ENCODE results near the gene FOSL1.

Gene FOSL1

DNA sequence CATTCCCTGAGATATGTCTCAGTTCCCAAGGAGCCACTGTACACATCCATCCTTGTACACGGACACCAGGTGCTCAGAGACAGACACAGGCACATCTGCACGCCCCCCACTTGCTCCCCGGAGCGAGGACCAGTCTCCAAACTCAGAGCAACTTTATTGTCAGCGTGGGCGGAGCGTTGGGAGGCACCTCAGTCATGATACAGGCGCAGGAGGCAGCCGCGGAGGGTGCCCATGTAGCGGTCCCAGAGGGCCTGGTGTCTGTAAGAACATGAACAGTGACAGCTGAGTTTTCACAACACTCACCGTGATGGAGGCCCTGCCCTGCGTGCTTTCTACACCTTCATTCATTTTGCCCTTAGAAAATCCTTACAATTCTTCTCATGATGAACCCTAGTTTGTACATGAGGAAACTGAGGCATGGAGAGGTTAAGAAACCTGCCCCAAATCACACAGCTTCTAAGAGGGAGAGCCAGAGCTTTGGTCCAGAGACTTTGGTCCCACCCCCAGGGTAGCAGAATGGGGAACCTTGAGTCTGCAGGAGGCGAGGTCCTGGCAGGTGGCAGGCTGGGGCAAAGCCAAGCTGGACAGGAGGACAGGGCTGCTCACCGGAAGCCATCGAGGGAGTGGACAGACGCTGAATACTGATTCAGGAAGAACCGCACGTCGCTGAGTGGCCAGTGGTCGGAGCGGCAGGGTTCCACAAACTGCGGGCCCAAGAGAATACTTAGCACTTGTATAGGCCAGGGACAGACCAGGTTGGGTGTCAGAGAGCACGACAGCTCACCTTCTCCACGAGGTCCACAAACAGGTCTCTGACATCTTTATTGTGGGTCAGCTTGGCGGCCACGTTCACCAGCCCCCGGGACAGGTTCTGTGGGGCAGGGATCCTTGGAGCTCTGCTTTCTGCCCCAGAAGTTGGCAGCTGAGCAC lies 16.1 kb downstream of the FOSL1 start:
- Mint-ChIP-seq H3K36me3 (ENCODE audit: low read depth) (peaks cover 25% of the 10 kb centered on the region), H3K4me1 (peaks cover 18% of the 10 kb centered on the region), H3K27ac (peak overlapping the region in 1 of 3 experiments; percentile 60), H3K27me3 (ENCODE audit: low read depth) (no peaks in the 10 kb centered on the region), H3K9me3 (no peaks in the 10 kb centered on the region), H3K4me3 (no peak overlapping the region)
- no peak for TF ChIP-seq CTCF (IDR thresholded peaks at IDR 0.05; ENCODE audit: unreplicated experiment in 3 of 3)

DNA sequence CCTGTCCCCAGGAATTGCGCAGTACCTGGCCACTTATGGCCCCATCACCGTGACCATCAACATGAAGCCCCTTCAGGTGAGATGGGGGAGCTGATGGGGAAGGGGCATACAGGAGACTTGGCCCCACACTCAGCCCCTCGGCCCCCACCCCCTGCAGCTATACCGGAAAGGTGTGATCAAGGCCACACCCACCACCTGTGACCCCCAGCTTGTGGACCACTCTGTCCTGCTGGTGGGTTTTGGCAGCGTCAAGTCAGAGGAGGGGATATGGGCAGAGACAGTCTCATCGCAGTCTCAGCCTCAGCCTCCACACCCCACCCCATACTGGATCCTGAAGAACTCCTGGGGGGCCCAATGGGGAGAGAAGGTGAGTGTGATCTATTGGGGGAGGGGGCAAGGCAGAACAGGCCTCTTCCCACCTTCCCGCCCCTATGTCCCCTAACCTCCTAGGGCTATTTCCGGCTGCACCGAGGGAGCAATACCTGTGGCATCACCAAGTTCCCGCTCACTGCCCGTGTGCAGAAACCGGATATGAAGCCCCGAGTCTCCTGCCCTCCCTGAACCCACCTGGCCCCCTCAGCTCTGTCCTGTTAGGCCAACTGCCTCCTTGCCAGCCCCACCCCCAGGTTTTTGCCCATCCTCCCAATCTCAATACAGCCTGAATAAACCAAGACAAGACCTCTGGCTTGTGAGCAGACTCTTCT lies 17.0 kb downstream of the FOSL1 start:
- Mint-ChIP-seq H3K27me3 (ENCODE audit: low read depth) (no peaks in the 10 kb centered on the region), H3K4me1 (peaks cover 13% of the 10 kb centered on the region)

GRCh38 chr11:65882120-65883057 lies 17.8 kb downstream of the FOSL1 start:
- H3K27ac Mint-ChIP-seq, result no peak overlapping the region
- peak overlapping the region in 1 of 3 experiments; percentile 23 for H3K4me3 Mint-ChIP-seq
- peaks cover 25% of the 10 kb centered on the region for H3K36me3 Mint-ChIP-seq (ENCODE audit: low read depth)
- peaks cover 13% of the 10 kb centered on the region for H3K4me1 Mint-ChIP-seq
- no peaks in the 10 kb centered on the region for H3K9me3 Mint-ChIP-seq
- no peaks in the 10 kb centered on the region for H3K27me3 Mint-ChIP-seq (ENCODE audit: low read depth)
- TF ChIP-seq CTCF (IDR thresholded peaks at IDR 0.05; ENCODE audit: unreplicated experiment in 3 of 3), result no peak

More for the DNA sequence above, 17.0 kb downstream of the FOSL1 start:
- Mint-ChIP-seq H3K4me3 (no peak overlapping the region), H3K27ac (no peak overlapping the region), H3K9me3 (no peaks in the 10 kb centered on the region), H3K36me3 (ENCODE audit: low read depth) (peaks cover 25% of the 10 kb centered on the region)
- TF ChIP-seq CTCF (IDR thresholded peaks at IDR 0.05; ENCODE audit: unreplicated experiment in 3 of 3), result no peak

DNA sequence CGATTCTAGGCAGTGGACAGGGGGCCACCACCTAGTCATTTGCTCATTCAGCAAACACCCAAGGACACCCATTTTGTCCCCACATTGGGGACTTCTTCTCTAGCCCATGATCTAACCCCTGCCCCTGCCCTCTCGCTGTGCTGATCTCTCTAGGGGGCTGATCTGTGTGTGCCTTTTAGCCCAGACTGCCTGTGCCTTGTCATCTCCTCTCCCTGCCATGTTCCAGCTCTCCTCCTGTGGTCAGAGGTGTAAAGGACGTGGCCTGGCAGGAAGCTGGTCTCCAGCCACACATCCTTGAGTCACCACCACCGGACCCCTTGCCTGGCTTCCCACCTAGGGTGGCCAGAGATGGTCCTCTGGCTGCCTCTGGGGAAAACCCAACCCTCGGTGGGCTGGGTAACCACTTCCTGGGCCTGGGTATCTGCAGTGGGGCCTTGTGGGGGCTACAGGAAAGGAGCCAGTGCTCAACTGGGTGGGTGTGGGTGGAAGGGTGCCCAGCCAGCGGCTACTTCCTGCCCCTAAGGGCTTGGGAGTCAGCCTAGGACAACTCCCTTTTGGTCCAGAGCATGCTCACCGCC lies 19.3 kb downstream of the FOSL1 start:
- H3K4me1 Mint-ChIP-seq, result peaks cover 5% of the 10 kb centered on the region
- no peaks in the 10 kb centered on the region for H3K9me3 Mint-ChIP-seq
- H3K27ac Mint-ChIP-seq, result no peak overlapping the region
- H3K27me3 Mint-ChIP-seq (ENCODE audit: low read depth), result no peaks in the 10 kb centered on the region
- peaks cover 18% of the 10 kb centered on the region for H3K36me3 Mint-ChIP-seq (ENCODE audit: low read depth)
- H3K4me3 Mint-ChIP-seq, result no peak overlapping the region
- no peak for TF ChIP-seq CTCF (IDR thresholded peaks at IDR 0.05; ENCODE audit: unreplicated experiment in 3 of 3)

- Mint-ChIP-seq H3K36me3 (ENCODE audit: low read depth) (peaks cover 16% of the 10 kb centered on the region), H3K4me3 (no peak overlapping the region), H3K9me3 (no peaks in the 10 kb centered on the region), H3K27me3 (ENCODE audit: low read depth) (no peaks in the 10 kb centered on the region), H3K4me1 (peaks cover 5% of the 10 kb centered on the region), H3K27ac (no peak overlapping the region)
- no peak for TF ChIP-seq CTCF (IDR thresholded peaks at IDR 0.05; ENCODE audit: unreplicated experiment in 3 of 3)
These were observed 20.2 kb downstream of the FOSL1 start for GRCh38 chr11:65880027-65880426.

Measured in nephron (organoid).